GM06990 (cell line): ENCODE data around the gene ATP9A.

ENCODE experiments used
- DNase-seq: peaks from one replicate; pipeline ENCODE4 v3.0.0-alpha.2; 2011; ENCODE audit not compliant: insufficient read length; ENCODE audit errors: extremely low read depth
- H3K27me3 ChIP-seq: replicated peaks from 2 replicates; pipeline ENCODE4 v1.6.0; 2011; ENCODE audit warnings: low read length; ENCODE audit not compliant: control insufficient read depth, insufficient read depth
- H3K36me3 ChIP-seq: 2 replicates; pipeline ENCODE4 v1.5.1; 2011; ENCODE audit warnings: low read length; ENCODE audit not compliant: control insufficient read depth, insufficient read depth
- H3K4me3 ChIP-seq: replicated peaks from 2 replicates; pipeline ENCODE4 v1.5.1; 2011; ENCODE audit warnings: low read depth, mild to moderate bottlenecking, control low read depth, low read length
- TF ChIP-seq, protein P1 (sequence below): IDR thresholded peaks from 2 replicates; pipeline ENCODE4 v1.5.1; 2011; ENCODE audit warnings: low read length, control low read depth, mild to moderate bottlenecking, inconsistent platforms; ENCODE audit not compliant: insufficient read depth, poor library complexity, severe bottlenecking

The ATP9A gene

DNA sequence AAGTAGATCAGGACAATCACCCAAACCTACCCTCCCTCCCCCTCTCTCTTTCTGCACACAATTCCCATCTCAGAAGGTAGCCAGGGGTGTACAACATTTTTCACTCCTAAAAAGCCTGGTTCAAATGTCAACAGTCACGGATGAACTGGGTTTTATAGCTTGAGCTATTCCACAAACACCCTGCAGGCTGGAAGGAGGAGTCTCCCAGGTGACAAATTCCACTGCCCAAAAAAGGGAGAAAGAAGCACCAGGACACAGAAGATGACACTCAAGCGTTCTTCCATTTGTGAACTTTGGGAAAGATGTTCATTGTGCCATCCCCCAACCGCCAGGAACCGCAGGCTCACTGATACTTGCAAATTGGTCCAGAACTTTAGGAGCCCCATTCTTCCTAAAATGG is 114.1 kb downstream of the ATP9A start:
- Histone ChIP-seq H3K36me3 (no peaks in the 10 kb centered on the region), H3K4me3 (no peak overlapping the region), H3K27me3 (0 out of 2 replicates have a peak, but pooled peaks cover 1% of the 10 kb centered on the region)
- TF ChIP-seq, protein P1, sequence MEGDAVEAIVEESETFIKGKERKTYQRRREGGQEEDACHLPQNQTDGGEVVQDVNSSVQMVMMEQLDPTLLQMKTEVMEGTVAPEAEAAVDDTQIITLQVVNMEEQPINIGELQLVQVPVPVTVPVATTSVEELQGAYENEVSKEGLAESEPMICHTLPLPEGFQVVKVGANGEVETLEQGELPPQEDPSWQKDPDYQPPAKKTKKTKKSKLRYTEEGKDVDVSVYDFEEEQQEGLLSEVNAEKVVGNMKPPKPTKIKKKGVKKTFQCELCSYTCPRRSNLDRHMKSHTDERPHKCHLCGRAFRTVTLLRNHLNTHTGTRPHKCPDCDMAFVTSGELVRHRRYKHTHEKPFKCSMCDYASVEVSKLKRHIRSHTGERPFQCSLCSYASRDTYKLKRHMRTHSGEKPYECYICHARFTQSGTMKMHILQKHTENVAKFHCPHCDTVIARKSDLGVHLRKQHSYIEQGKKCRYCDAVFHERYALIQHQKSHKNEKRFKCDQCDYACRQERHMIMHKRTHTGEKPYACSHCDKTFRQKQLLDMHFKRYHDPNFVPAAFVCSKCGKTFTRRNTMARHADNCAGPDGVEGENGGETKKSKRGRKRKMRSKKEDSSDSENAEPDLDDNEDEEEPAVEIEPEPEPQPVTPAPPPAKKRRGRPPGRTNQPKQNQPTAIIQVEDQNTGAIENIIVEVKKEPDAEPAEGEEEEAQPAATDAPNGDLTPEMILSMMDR = no peak
- no peak for DNase-seq

DNA sequence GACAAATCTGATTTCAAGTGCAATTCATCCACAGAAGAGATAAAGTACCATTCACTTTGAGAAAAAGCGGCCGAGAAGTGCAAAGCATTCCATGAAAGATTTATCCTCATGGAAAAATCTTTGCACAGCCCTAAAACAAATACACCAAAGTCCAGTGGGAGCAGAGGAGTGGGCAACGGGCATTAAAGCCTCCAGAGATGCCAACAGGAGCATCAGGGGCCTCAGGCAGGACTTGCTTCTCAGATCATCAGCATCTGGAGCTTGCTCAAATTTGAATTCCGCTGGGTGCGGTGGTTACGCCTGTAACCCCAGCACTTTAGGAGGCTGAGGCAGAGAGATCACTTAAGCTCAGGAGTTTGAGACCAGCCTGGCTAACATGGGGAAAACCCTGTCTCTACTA is 115.0 kb downstream of the ATP9A start:
- TF ChIP-seq, protein P1 = no peak
- H3K4me3 ChIP-seq = no peak overlapping the region
- 0 out of 2 replicates have a peak, but pooled peaks cover 1% of the 10 kb centered on the region for H3K27me3 ChIP-seq
- no peak for DNase-seq
- no peaks in the 10 kb centered on the region for H3K36me3 ChIP-seq

DNA sequence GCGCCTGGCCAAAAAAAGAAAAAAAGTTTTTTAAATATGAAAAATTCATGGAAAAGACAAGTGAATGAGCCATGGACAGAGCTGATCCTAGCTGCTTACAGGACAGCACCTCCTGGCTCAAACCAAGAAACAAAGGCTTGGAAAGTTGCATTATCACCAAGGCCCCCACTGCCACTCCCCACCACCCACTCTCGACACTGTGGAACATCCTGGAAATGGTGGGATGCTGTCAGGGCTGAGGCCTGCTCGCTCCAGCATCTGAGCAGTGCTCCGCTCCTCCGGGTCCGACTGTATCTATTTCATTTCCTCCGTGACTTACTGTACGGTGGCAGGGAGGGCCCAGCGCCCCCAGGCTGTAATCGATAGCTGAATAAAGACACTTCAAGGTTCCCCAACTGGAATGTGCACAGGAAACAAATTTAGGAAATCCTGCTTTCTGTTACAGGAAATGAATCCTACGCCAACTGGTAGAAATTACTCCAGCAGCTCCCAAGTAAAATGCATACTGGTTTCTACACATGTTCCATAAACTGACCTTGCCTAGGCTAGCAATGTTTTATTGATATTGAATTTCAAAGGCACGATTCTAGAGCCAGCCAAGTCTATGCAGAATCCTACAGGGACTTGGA is 116.2 kb downstream of the ATP9A start:
- no peak for DNase-seq
- TF ChIP-seq, protein P1 = no peak
- no peaks in the 10 kb centered on the region for H3K36me3 ChIP-seq
- H3K4me3 ChIP-seq = no peak overlapping the region
- no peaks in the 10 kb centered on the region for H3K27me3 ChIP-seq

DNA sequence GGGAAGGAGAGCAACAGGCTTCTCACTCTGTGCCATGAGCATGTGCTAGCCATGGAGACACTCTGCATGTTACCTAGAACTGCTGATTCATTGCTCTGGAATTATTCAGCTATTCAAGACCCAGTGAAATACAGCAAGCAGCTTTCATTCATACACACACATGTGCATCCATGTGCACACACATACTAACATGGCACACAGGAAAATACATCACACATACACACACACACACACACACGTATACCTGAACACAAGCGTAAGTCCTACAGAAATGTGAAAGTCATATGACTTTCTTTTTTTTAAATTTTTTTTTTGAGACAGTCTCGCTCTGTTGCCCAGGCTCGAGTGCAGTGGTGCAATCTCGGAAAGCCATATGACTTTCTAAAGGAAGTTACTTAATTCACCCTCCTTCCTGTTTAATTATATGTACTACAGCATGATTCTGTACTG is 117.5 kb downstream of the ATP9A start:
- no peaks in the 10 kb centered on the region for H3K27me3 ChIP-seq
- TF ChIP-seq, protein P1 = no peak
- H3K4me3 ChIP-seq = no peak overlapping the region
- no peak for DNase-seq
- no peaks in the 10 kb centered on the region for H3K36me3 ChIP-seq

DNA sequence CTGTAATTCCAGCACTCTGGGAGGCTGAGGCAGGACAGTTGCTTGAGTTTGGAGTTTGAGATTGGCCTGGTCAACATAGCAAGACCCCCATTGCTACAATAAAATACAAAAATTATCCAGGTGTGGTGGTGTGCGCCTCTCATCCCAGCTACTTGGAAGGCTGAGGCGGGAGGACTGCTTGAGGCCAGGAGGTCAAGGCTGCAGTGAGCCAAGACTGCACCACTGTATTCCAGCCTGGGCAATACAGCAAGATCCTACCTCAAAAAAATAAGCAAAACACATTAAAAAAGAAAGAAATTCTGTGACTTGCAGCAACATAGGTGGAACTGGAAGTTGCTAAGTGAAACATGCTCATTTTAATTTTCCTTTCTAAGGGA is 119.6 kb downstream of the ATP9A start:
- TF ChIP-seq, protein P1 = no peak
- Histone ChIP-seq H3K4me3 (no peak overlapping the region), H3K36me3 (no peaks in the 10 kb centered on the region), H3K27me3 (no peaks in the 10 kb centered on the region)
- no peak for DNase-seq
